HG02981 (cell line): ENCODE data around the gene COPS6.
"Not testable (repeated sequence)": the region's sequence is repeated elsewhere in the genome, so short reads cannot be mapped to it uniquely, and the experiment has no call there.

ENCODE experiments used
- ATAC-seq: cut with Tn5 transposase; IDR thresholded peaks from one replicate; pipeline ENCODE4 v1.9.1; 2021; ENCODE audit warnings: mild to moderate bottlenecking, moderate library complexity; ENCODE audit not compliant: unreplicated experiment

The COPS6 gene

GRCh38 chr7:100126239-100126930 lies 37.6 kb downstream of the COPS6 start:
- peak; percentile 19 for ATAC-seq

GRCh38 chr7:100126931-100127865 lies 38.4 kb downstream of the COPS6 start, which contains the start of gene MBLAC1:
Gene MBLAC1 (plus strand): TSS chr7:100126967. CDS start chr7:100127396, 429 bp downstream.
- peak; percentile 59 for ATAC-seq

DNA sequence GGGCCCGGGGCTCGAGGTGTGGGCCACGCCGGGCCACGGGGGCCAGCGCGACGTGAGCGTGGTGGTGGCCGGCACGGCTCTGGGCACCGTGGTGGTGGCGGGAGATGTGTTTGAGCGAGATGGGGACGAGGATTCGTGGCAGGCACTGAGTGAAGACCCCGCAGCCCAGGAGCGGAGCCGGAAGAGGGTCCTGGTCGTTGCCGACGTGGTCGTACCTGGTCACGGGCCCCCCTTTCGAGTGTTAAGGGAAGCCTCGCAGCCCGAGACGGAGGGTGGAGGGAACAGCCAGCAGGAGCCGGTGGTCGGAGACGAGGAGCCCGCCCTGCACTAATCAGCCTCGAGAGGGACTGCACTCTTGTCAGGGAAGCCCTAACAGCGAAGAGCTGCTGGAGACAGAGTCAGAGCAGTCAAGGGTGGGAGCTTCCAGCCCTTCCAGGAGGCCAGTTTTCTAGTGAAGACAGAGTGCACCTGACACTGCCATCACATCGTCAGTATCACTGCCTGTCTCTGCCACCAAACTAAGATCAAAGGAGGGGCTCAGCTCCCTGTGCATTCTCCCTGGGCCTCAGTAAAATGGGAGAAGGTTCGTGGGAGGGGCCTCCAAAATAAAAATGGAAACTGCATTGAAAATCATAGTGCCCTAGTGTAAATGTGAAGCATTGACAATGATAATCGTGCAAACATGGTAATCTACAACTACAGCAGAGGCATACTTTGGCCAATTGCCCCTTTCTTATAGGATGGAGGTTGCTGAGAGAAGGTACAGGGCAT lies 39.3 kb downstream of the COPS6 start:
- no peak for ATAC-seq

GRCh38 chr7:100128637-100128963 lies 39.8 kb downstream of the COPS6 start:
- no peak for ATAC-seq

GRCh38 chr7:100130220-100130607 lies 41.4 kb downstream of the COPS6 start:
- not testable (repeated sequence) for ATAC-seq

- no peak for ATAC-seq
These were observed 42.1 kb downstream of the COPS6 start for GRCh38 chr7:100130608-100131453.

DNA sequence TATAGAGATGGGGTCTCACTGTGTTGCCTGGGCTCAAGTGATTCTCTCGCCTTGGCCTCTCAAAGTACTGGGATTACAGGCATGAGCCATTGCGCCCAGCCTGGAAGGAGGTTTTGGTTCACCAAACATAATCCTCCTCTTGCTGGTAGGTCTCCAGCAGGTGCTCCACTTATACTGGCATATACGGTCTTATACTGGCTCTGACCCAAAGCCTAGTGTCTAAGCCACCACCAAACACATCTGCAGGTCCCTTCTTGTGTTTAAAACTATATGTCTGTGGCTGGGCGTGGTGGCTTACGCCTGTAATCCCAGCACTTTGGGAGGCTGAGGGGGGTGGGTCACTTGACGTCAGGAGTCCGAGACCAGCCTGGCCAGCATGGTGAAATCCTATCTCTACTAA lies 43.4 kb downstream of the COPS6 start:
- no peak for ATAC-seq

- peak; percentile 56 for ATAC-seq
These were observed 44.0 kb downstream of the COPS6 start for GRCh38 chr7:100132697-100133151.

- ATAC-seq = no peak
These were observed 49.3 kb downstream of the COPS6 start for GRCh38 chr7:100137851-100138760.

GRCh38 chr7:100141555-100141949 lies 52.8 kb downstream of the COPS6 start:
- ATAC-seq = no peak
